Measurements from ENCODE around the gene LSM3. TPM values are rescaled to one million over a fixed set of nuclear protein-coding genes. Genes with fewer than 3 reads are reported as not detected.

LSM3 gene
- total RNA-seq, 2 donors from 2014 or later = 15.0 to 15.4 TPM

GRCh38 chr3:14220933-14221332, 42.3 kb downstream of the LSM3 start:
- DNase-seq (ENCODE audit: low spot score) = no peak
- Histone ChIP-seq H3K4me1 (no peaks in the 10 kb centered on the region), H3K27ac (no peak overlapping the region), H3K9me3 (peaks cover 0 to 19% of the 10 kb centered on the region in 2 donors), H3K27me3 (no peaks in the 10 kb centered on the region), H3K4me3 (no peak overlapping the region), H3K36me3 (no peaks in the 10 kb centered on the region)
- TF ChIP-seq CTCF (IDR thresholded peaks at IDR 0.05) = no peak

GRCh38 chr3:14221902-14222301, 43.3 kb downstream of the LSM3 start:
- Histone ChIP-seq H3K27me3 (no peaks in the 10 kb centered on the region), H3K4me3 (no peak overlapping the region), H3K27ac (no peak overlapping the region), H3K36me3 (no peaks in the 10 kb centered on the region), H3K9me3 (peaks cover 0 to 19% of the 10 kb centered on the region in 2 donors), H3K4me1 (no peaks in the 10 kb centered on the region)
- no peak for DNase-seq (ENCODE audit: low spot score)
- no peak for TF ChIP-seq CTCF (IDR thresholded peaks at IDR 0.05)

- Histone ChIP-seq H3K9me3 (peaks cover 0 to 19% of the 10 kb centered on the region in 2 donors), H3K27ac (no peak overlapping the region), H3K4me3 (no peak overlapping the region), H3K27me3 (no peaks in the 10 kb centered on the region), H3K36me3 (no peaks in the 10 kb centered on the region), H3K4me1 (no peaks in the 10 kb centered on the region)
- no peak for DNase-seq (ENCODE audit: low spot score)
- TF ChIP-seq CTCF (IDR thresholded peaks at IDR 0.05) = no peak
Measured at GRCh38 chr3:14222457-14222856, 43.8 kb downstream of the LSM3 start.

DNA sequence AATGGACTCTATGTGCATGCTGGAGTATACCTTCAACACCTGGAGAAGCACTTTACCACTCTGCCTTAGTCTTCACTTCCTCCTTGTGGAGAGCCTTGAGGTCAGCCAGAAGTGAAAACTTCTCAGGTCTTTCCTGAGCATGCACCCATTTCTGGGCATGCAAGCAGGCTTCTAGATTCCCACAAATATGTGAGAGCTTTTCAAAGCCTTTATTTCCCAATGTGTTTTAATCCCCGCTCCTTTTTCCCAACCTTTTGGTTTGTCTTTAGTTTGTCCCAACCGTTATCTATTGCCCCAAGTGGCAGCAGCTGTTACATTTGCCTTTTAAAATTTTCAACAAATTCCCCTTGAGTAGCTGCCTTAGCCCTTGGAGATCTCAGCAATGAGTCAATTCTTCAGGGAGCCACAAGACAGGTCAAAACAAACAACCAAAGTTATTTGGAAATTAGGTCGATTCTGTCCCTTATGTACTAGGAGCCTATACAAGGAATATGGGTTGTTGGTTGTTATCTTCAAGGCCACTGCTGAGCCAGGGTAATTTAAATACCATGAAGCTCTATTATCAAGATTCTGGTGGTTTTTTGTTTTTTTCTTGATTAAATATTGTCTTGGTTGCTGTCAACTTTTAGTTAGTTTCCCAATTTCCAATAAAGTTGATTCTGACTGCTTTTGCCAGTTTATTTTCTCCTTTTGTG, 44.4 kb downstream of the LSM3 start:
- TF ChIP-seq CTCF (IDR thresholded peaks at IDR 0.05) = no peak
- Histone ChIP-seq H3K9me3 (peaks cover 0 to 19% of the 10 kb centered on the region in 2 donors), H3K27me3 (no peaks in the 10 kb centered on the region), H3K4me1 (no peaks in the 10 kb centered on the region), H3K4me3 (no peak overlapping the region), H3K27ac (no peak overlapping the region), H3K36me3 (no peaks in the 10 kb centered on the region)
- DNase-seq (ENCODE audit: low spot score) = no peak

DNA sequence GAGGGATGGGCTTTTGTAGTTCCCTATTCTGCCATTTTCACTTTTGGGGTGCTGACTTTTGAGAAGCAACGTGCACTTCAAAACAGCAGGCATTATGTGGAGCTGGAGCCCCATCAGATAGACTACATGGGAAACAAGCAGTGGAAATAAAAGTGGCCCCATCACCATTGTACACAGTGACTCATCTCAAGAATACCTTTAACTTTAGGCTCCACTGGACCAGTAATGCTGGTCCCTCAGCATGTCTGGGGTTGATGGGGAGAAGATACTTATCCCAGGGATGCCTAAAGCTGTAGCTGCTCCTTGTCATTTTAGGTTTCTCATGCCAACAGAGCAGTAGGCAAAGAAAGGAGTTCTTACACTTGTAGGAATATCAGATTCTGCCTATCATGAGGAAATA, 45.0 kb downstream of the LSM3 start:
- TF ChIP-seq CTCF (IDR thresholded peaks at IDR 0.05) = no peak
- no peak overlapping the region for H3K27ac ChIP-seq
- no peaks in the 10 kb centered on the region for H3K4me1 ChIP-seq
- no peaks in the 10 kb centered on the region for H3K27me3 ChIP-seq
- H3K9me3 ChIP-seq = peaks cover 0 to 19% of the 10 kb centered on the region in 2 donors
- no peak overlapping the region for H3K4me3 ChIP-seq
- H3K36me3 ChIP-seq = no peaks in the 10 kb centered on the region
- DNase-seq (ENCODE audit: low spot score) = no peak

DNA sequence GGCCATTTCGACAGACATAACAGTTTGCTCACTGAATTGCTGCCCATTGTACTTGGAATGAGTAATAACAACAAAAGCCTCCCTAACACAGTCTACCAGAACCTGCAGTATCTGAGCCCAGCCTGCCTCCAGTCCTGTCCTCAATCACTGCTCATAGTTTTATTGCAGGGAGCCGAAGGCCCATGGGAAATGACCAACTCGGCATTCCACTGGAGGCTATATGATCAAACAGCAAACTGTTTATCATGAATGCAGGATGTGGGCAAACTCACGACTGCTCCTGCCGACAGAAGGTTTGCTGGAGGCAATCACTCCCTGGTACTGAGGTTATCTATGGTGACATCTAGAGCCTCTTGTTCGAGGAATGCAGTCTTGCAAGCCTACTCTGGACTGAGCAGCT, 46.3 kb downstream of the LSM3 start:
- no peak for DNase-seq (ENCODE audit: low spot score)
- H3K4me3 ChIP-seq = no peak overlapping the region
- no peak for TF ChIP-seq CTCF (IDR thresholded peaks at IDR 0.05)

More for the DNA sequence above, 46.3 kb downstream of the LSM3 start:
- Histone ChIP-seq H3K27ac (no peak overlapping the region), H3K36me3 (no peaks in the 10 kb centered on the region), H3K27me3 (no peaks in the 10 kb centered on the region), H3K4me1 (no peaks in the 10 kb centered on the region), H3K9me3 (peaks cover 0 to 19% of the 10 kb centered on the region in 2 donors)

Data from right atrium auricular region (tissue), 2 donors.